Fibroblast of lung (primary cell): Measurements from ENCODE around the gene SFRP5.

Experiments
- CTCF ChIP-seq, 2 donors: IDR thresholded peaks in 1 of 2; conservative IDR thresholded peaks in 1 of 2; 1 replicate in 1 of 2; 2 replicates in 1 of 2; pipeline ENCODE4 v1.5.1; 2011 to 2012; ENCODE audit warnings: low read length in 2 of 2, control low read depth in 1 of 2, inconsistent platforms in 1 of 2, low read depth in 1 of 2, mild to moderate bottlenecking in 1 of 2
- EZH2 ChIP-seq: IDR thresholded peaks from 2 replicates; pipeline ENCODE4 v1.5.1; 2012; ENCODE audit warnings: low read length, control low read depth, mild to moderate bottlenecking; ENCODE audit errors: missing control alignments

GRCh38 chr10:97781618-97782331 is 10.0 kb upstream of the SFRP5 start:
- TF ChIP-seq CTCF (conservative IDR thresholded peaks at IDR 0.05 in 1 of 2, IDR thresholded peaks at IDR 0.05 in 1 of 2; ENCODE audit: low read depth in 1 of 2, low read length in 2 of 2) (no peak), EZH2 (no peak)
